Stimulated activated CD8-positive, alpha-beta memory T cell treated with anti-CD3 and anti-CD28 coated beads, Interleukin-7, amount 100 ng/mL, for 4 hours (primary cell): Measurements from ENCODE around the gene GOLGA8B.
"Not testable (repeated sequence)": the region's sequence is repeated elsewhere in the genome, so short reads cannot be mapped to it uniquely, and the experiment has no call there.

ENCODE experiments used
- DNase-seq, 2 donors: peaks; one replicate each; pipeline ENCODE4 v3.0.0-alpha.2; 2020; ENCODE audit warnings: low read depth in 2 of 2

Gene GOLGA8B

GRCh38 chr15:34559764-34560163 is 23.7 kb downstream of the GOLGA8B start:
- not testable (repeated sequence) for DNase-seq

- not testable (repeated sequence) for DNase-seq
Observed at GRCh38 chr15:34555162-34555561, 28.3 kb downstream of the GOLGA8B start.

- DNase-seq: not testable (repeated sequence)
Observed at GRCh38 chr15:34554716-34555115, 28.7 kb downstream of the GOLGA8B start.

GRCh38 chr15:34554126-34554525 is 29.3 kb downstream of the GOLGA8B start:
- DNase-seq: not testable (repeated sequence)

GRCh38 chr15:34550129-34550528 is 33.3 kb downstream of the GOLGA8B start:
- DNase-seq: not testable (repeated sequence)

GRCh38 chr15:34549381-34549809 is 34.1 kb downstream of the GOLGA8B start:
- DNase-seq: not testable (repeated sequence)

- DNase-seq: not testable (repeated sequence)
Observed at GRCh38 chr15:34543860-34544649, 39.4 kb downstream of the GOLGA8B start.

- DNase-seq: not testable (repeated sequence)
Observed at GRCh38 chr15:34535857-34536256, 47.6 kb downstream of the GOLGA8B start.
